ENCODE data around the gene TIMM23. TPM values are rescaled to one million over a fixed set of nuclear protein-coding genes. Genes with fewer than 3 reads are reported as not detected.
"Not testable (repeated sequence)": the region's sequence is repeated elsewhere in the genome, so short reads cannot be mapped to it uniquely, and the experiment has no call there.

The TIMM23 gene
- total RNA-seq, 4 donors from 2014 or later = 17.2 to 52.6 (median 35.9) TPM

DNA sequence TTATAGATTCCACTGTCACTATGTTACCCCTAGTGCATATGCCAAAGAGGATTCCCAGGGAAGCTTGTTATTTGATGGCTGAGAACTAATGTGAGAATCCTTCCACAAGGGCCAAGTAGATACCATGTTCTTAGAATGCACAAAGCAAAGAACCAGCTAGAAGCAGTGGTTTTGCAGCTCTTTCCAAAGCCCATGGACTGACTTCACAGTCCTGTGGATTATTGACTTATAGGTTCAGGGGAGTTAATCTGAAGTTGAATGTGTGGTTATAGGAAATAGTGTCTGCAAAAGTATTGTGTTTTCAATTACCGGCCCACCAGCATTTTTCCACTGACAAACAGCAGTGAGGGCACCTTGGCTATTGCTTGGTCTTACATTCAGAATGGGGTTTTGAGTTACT is 28.2 kb downstream of the TIMM23 start:
- Histone ChIP-seq H3K36me3 (peaks cover 0 to 45% (median 16%) of the 10 kb centered on the region in 4 donors), H3K9me3 (no peaks in the 10 kb centered on the region), H3K4me1 (no peaks in the 10 kb centered on the region), H3K27me3 (no peaks in the 10 kb centered on the region), H3K27ac (no peak overlapping the region), H3K4me3 (no peak overlapping the region)
- TF ChIP-seq EP300 (IDR thresholded peaks at IDR 0.05; ENCODE audit: low read depth) (no peak), POLR2AphosphoS5 (IDR thresholded peaks at IDR 0.05) (no peak), POLR2A (IDR thresholded peaks at IDR 0.05) (no peak)
- in situ Hi-C loops (cut with MboI; ENCODE audit: low pct_ligation_motif_present in 1 of 4, low pct_unique_long_range_greater_than_20kb in 1 of 4, low sequenced_read_pairs in 3 of 4) (no loop called here), intact Hi-C loops (cut with DNase I; ENCODE audit: low total_unique reads) (no loop called here)
- 94% methylated on average over 1 of the region's 1 CpG; no CpG with 5 or more reads in 1 of the 2 donors for WGBS, 2 donors (ENCODE audit: low coverage in 1 of 2)
- DNase-seq = no peak

GRCh38 chr10:46001187-46001756 is 29.0 kb downstream of the TIMM23 start:
- 67 to 75% methylated on average over 5 of the region's 5 CpGs for WGBS, 2 donors (ENCODE audit: low coverage in 1 of 2)
- Histone ChIP-seq H3K9me3 (no peaks in the 10 kb centered on the region), H3K27ac (no peak overlapping the region), H3K4me3 (no peak overlapping the region), H3K4me1 (no peaks in the 10 kb centered on the region), H3K36me3 (peaks cover 0 to 52% (median 20%) of the 10 kb centered on the region in 4 donors), H3K27me3 (no peaks in the 10 kb centered on the region)
- no peak for TF ChIP-seq EP300 (IDR thresholded peaks at IDR 0.05; ENCODE audit: low read depth)
- no peak for DNase-seq
- intact Hi-C loops (cut with DNase I; ENCODE audit: low total_unique reads) = no loop called here
- in situ Hi-C loops (cut with MboI; ENCODE audit: low pct_ligation_motif_present in 1 of 4, low pct_unique_long_range_greater_than_20kb in 1 of 4, low sequenced_read_pairs in 3 of 4) = no loop called here

DNA sequence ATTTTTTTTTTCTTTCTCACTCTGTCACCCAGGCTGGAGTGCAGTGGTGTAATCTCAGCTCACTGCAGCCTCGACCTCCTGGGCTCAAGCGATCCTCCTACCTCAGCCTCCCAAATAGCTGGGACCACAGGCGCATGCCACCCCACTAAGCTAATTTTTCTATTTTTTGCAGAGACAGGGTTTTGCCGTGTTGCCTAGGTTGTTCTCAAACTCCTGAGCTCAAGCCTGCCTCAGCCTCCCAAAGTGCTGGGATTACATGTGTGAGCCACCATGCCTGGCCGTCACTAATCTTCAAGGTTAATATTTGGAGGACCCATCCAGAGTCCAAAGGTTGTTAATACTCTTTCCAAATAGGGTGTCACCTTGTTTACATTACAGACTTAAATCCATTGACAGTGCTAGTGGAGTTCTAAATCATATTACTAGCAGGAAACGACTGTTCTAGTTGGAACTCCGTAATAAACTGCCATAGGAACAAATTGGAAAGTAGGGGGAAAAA is 29.9 kb downstream of the TIMM23 start:
- in situ Hi-C loops (cut with MboI; ENCODE audit: low pct_ligation_motif_present in 1 of 4, low pct_unique_long_range_greater_than_20kb in 1 of 4, low sequenced_read_pairs in 3 of 4); intact Hi-C loops (cut with DNase I; ENCODE audit: low total_unique reads); H3K4me3 ChIP-seq; H3K27me3 ChIP-seq; H3K27ac ChIP-seq; H3K4me1 ChIP-seq; H3K9me3 ChIP-seq; DNase-seq: not testable (repeated sequence)
- peaks cover 1 to 61% (median 25%) of the 10 kb centered on the region in 4 donors for H3K36me3 ChIP-seq
- WGBS, 2 donors (ENCODE audit: low coverage in 1 of 2) = 87 to 88% methylated on average over 4 to 7 of the region's 7 CpGs

DNA sequence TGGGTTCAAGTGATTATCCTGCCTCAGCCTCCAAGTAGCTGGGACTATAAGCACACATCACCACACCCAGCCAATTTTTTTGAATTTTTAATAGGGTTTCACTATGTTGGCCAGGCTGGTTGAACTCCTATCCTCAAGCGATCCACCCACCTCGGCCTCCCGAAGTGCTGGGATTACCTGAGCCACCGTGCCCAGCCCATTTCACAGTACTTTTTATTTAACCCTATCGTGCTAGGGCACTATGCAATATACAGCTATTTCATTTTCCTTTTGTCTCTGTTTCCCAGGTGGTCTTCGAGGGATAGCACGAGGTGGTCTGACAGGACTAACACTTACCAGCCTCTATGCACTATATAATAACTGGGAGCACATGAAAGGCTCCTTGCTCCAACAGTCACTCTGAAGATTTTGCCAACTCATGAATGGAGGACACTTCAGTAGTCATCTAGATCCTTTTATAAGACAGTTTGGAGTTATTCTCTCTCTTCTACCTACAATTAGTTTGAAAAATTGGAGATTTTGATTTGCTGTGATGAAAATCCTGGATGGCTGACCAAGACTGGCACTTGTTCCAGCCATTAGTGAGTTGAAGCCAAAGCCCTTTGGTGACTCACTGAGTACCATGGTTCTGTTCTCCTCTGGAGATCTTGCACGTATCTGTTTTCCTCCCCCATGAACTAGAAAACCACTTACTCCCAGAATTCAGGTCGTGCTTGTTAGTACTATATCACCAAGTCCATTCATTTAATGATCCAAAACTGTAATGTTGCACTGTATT is 30.8 kb downstream of the TIMM23 start:
- no peak overlapping the region for H3K4me3 ChIP-seq
- peaks cover 1 to 62% (median 27%) of the 10 kb centered on the region in 4 donors for H3K36me3 ChIP-seq
- 82 to 90% methylated on average over 8 to 9 of the region's 9 CpGs for WGBS, 2 donors (ENCODE audit: low coverage in 1 of 2)
- TF ChIP-seq CTCF (IDR thresholded peaks at IDR 0.05) (no peak), POLR2AphosphoS5 (IDR thresholded peaks at IDR 0.05) (peak in 1 of 3 donors; percentile 3)
- intact Hi-C loops (cut with DNase I; ENCODE audit: low total_unique reads) = no loop called here
- H3K27me3 ChIP-seq = no peaks in the 10 kb centered on the region
- H3K27ac ChIP-seq = no peak overlapping the region
- DNase-seq = no peak
- no peaks in the 10 kb centered on the region for H3K9me3 ChIP-seq
- H3K4me1 ChIP-seq = no peaks in the 10 kb centered on the region
- in situ Hi-C loops (cut with MboI; ENCODE audit: low pct_ligation_motif_present in 1 of 4, low pct_unique_long_range_greater_than_20kb in 1 of 4, low sequenced_read_pairs in 3 of 4) = no loop called here

DNA sequence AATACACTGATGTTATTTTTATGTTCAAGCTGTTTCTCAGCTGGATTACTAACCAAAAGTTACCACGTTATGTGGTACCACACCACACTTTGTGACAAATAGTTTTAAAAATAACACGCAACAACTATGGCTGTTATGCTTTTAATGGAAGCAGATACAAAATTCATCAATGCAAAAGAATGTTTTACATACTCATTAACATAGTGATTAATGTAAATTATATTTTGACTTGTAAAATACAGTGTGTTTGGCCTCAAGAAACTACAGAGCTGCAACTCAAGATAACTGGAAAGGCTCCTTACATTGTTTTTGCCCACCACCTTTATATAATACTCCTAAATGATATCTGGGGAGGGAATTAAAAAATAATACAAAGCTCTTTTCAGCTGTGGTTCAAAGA is 32.7 kb downstream of the TIMM23 start:
- peaks cover 1 to 68% (median 35%) of the 10 kb centered on the region in 4 donors for H3K36me3 ChIP-seq
- in situ Hi-C loops (cut with MboI; ENCODE audit: low pct_ligation_motif_present in 1 of 4, low pct_unique_long_range_greater_than_20kb in 1 of 4, low sequenced_read_pairs in 3 of 4) = no loop called here
- TF ChIP-seq POLR2A (IDR thresholded peaks at IDR 0.05) = no peak
- TF ChIP-seq EP300 (IDR thresholded peaks at IDR 0.05; ENCODE audit: low read depth) = no peak
- TF ChIP-seq CTCF (IDR thresholded peaks at IDR 0.05) = no peak
- 93 to 96% methylated on average over 2 of the region's 2 CpGs for WGBS, 2 donors (ENCODE audit: low coverage in 1 of 2)
- no peak overlapping the region for H3K4me3 ChIP-seq
- H3K27me3 ChIP-seq = no peaks in the 10 kb centered on the region
- no peak overlapping the region for H3K27ac ChIP-seq
- H3K9me3 ChIP-seq = no peaks in the 10 kb centered on the region
- H3K4me1 ChIP-seq = peaks cover 0 to 6% (median 0%) of the 10 kb centered on the region in 4 donors
- no peak for DNase-seq
- intact Hi-C loops (cut with DNase I; ENCODE audit: low total_unique reads) = no loop called here
